ENCODE data around the gene SRP68. TPM values are rescaled to one million over a fixed set of nuclear protein-coding genes. Genes with fewer than 3 reads are reported as not detected.

The SRP68 gene
- total and polyA plus RNA-seq, 2 of the 8 experiments (the other 6 are each of a cell fraction or from before 2014, with no cell fraction given): 57.7 to 83.5 TPM

DNA sequence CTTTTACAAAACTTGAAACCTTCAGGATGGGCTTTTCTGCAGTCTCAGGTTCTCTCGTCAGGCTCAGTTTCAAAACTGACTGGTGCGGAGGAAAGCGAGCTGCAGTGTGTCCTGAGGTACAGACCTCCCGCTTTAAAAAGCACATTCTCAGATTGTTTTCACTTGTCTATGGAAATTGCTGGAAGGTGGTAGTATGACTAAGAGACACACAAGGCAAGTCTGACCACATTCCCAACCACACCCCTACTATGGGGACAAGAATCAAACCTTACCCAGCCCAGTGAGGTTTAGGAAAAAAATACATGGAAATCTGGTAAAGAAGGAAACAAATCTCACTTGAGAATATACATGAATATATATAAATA, 18.2 kb downstream of the SRP68 start:
- H3K4ac ChIP-seq (replicated peaks; ENCODE audit: insufficient read length, low read depth, low read length): no peak overlapping the region
- H3K23ac ChIP-seq (ENCODE audit: insufficient read length): no peak overlapping the region
- H2BK12ac ChIP-seq (ENCODE audit: low read depth, low read length): no peak overlapping the region
- no peak for DNase-seq (ENCODE audit: low read depth in 1 of 2, low spot score in 2 of 2)
- H3K23me2 ChIP-seq (ENCODE audit: low read depth, low read length): no peaks in the 10 kb centered on the region
- no peak overlapping the region for H4K5ac ChIP-seq (ENCODE audit: insufficient read length, low read depth, low read length)
- H4K91ac ChIP-seq (replicated peaks; ENCODE audit: insufficient read length, low read length): no peak overlapping the region
- ChIA-PET CTCF (ENCODE audit: partially characterized antibody) (interaction anchor here (1.2 to 1.8 kb wide), 2 partner anchors 15 to 49 kb away, joined by 5 read pairs; no protein-coding TSS in a partner anchor), POLR2A (ENCODE audit: partially characterized antibody) (interaction anchor here (0.8 kb wide), 1 partner anchor 55 kb away, joined by 4 read pairs; no protein-coding TSS in a partner anchor)
- no peaks in the 10 kb centered on the region for H3K79me2 ChIP-seq (ENCODE audit: control insufficient read depth in 1 of 2, insufficient read depth in 2 of 2, low read length in 2 of 2)
- H2BK5ac ChIP-seq (ENCODE audit: low read depth, low read length): no peak overlapping the region
- peaks cover 0 to 2% (median 0%) of the 10 kb centered on the region in 4 experiments; a peak in 1 of 7 replicates for H3K4me1 ChIP-seq (replicated peaks in 1 of 4; ENCODE audit: control insufficient read depth in 3 of 4, insufficient read depth in 4 of 4, low read length in 3 of 4)
- no peak overlapping the region for H3K4me3 ChIP-seq (ENCODE audit: extremely low read depth in 1 of 4, insufficient read depth in 2 of 4, low read depth in 3 of 4, low read length in 4 of 4)
- no peak overlapping the region for H2BK20ac ChIP-seq (ENCODE audit: low read length)
- no peak overlapping the region for H3K14ac ChIP-seq (ENCODE audit: insufficient read length)
- H3K79me1 ChIP-seq (ENCODE audit: low read depth, low read length): no peaks in the 10 kb centered on the region; the same call in 1 of the 2 replicates
- no peaks in the 10 kb centered on the region for H3K27me3 ChIP-seq (replicated peaks in 1 of 4; ENCODE audit: control insufficient read depth in 3 of 4, extremely low read depth in 1 of 4, insufficient read depth in 3 of 4, low read length in 3 of 4)
- no peak overlapping the region for H2BK15ac ChIP-seq (ENCODE audit: low read length)
- no peak overlapping the region for H2AK5ac ChIP-seq (ENCODE audit: low read depth, low read length)
- WGBS, 2 experiments (ENCODE audit: extremely low coverage in 1 of 2, insufficient coverage in 1 of 2, insufficient read length in 1 of 2, insufficient replicate concordance in 2 of 2, low coverage in 1 of 2, low lambda C conversion rate in 2 of 2, missing lambda C conversion rate in 1 of 2): 88% methylated on average over 4 of the region's 4 CpGs; no CpG with 5 or more reads in 1 of the 2 experiments
- no peak overlapping the region for H2AFZ ChIP-seq (ENCODE audit: low read length)
- FAIRE-seq: no peak
- H3K36me3 ChIP-seq (ENCODE audit: control insufficient read depth in 2 of 4, insufficient read depth in 4 of 4, low read length in 3 of 4): peaks cover 10 to 60% (median 30%) of the 10 kb centered on the region in 4 experiments
- peaks cover 0 to 3% of the 10 kb centered on the region in 2 experiments for H4K20me1 ChIP-seq (replicated peaks in 1 of 2; ENCODE audit: control insufficient read depth in 1 of 2, insufficient read depth in 2 of 2, low read length in 2 of 2)
- no peak overlapping the region for H3K27ac ChIP-seq (ENCODE audit: low read depth, low read length)
- H3K9ac ChIP-seq (replicated peaks in 1 of 4; ENCODE audit: extremely low read depth in 1 of 4, low read depth in 3 of 4, low read length in 3 of 4): no peak overlapping the region
- H3K4me2 ChIP-seq (ENCODE audit: insufficient read depth in 1 of 2, low read depth in 2 of 2, low read length in 2 of 2): no peak overlapping the region
- H2BK120ac ChIP-seq (replicated peaks; ENCODE audit: low read depth, low read length): no peak overlapping the region
- no peaks in the 10 kb centered on the region for H3K9me3 ChIP-seq (ENCODE audit: insufficient read depth in 2 of 2, low read depth in 1 of 2, low read length in 1 of 2)
- no peak overlapping the region for H3K56ac ChIP-seq (replicated peaks; ENCODE audit: insufficient read length, low read depth, low read length)
- no peak overlapping the region for H4K8ac ChIP-seq (ENCODE audit: extremely low read depth, insufficient read depth, low read length)
- H3K18ac ChIP-seq (ENCODE audit: extremely low read depth, low read length): no peak overlapping the region
- TF ChIP-seq MAFK (IDR thresholded peaks at IDR 0.05; ENCODE audit: low read depth, low read length): no peak
- TF ChIP-seq NRF1 (IDR thresholded peaks at IDR 0.05; ENCODE audit: low read depth, low read length): no peak
- no peak for TF ChIP-seq SAP30 (IDR thresholded peaks at IDR 0.05; ENCODE audit: insufficient read depth, insufficient replicate concordance, low read length)
- no peak for TF ChIP-seq RFX5 (IDR thresholded peaks at IDR 0.05; ENCODE audit: borderline replicate concordance, low read depth, low read length)
- no peak for TF ChIP-seq HDAC6 (IDR thresholded peaks at IDR 0.05; ENCODE audit: low read depth, low read length)
- no peak for TF ChIP-seq TCF12 (IDR thresholded peaks at IDR 0.05; ENCODE audit: low read depth, low read length)
- TF ChIP-seq TAF7 (optimal IDR thresholded peaks at IDR 0.05; ENCODE audit: borderline replicate concordance, low read depth, low read length): no peak
- TF ChIP-seq NANOG (IDR thresholded peaks at IDR 0.05; ENCODE audit: insufficient read depth, low read depth, low read length, poor library complexity, severe bottlenecking): no peak
- no peak for TF ChIP-seq BACH1 (IDR thresholded peaks at IDR 0.05; ENCODE audit: low read length)
- no peak for TF ChIP-seq ASH2L (IDR thresholded peaks at IDR 0.05; ENCODE audit: low read length)
- TF ChIP-seq RAD21 (IDR thresholded peaks at IDR 0.05 in 1 of 2, conservative IDR thresholded peaks at IDR 0.05 in 1 of 2; ENCODE audit: low read depth in 2 of 2, low read length in 2 of 2): no peak
- no peak for TF ChIP-seq ATF3 (IDR thresholded peaks at IDR 0.05; ENCODE audit: insufficient read depth, low read depth, low read length)
- TF ChIP-seq BCL11A (IDR thresholded peaks at IDR 0.05; ENCODE audit: low read depth in 2 of 2, low read length in 2 of 2): no peak

All from H1 (cell line).